SIG-M5 (cell line): Measurements from ENCODE around the gene PIH1D1.

Source experiments
- DNase-seq: peaks from one replicate; lab custom pipeline; 2025; lab: John Stamatoyannopoulos, UW

PIH1D1 gene

GRCh38 chr19:49434907-49435583, 16.6 kb downstream of the PIH1D1 start:
- no peak for DNase-seq

GRCh38 chr19:49433240-49433901, 18.2 kb downstream of the PIH1D1 start:
- DNase-seq = no peak

- DNase-seq = no peak
Observed at GRCh38 chr19:49432141-49433073, 19.2 kb downstream of the PIH1D1 start.

- no peak for DNase-seq
Observed at GRCh38 chr19:49431330-49431749, 20.3 kb downstream of the PIH1D1 start.

- no peak for DNase-seq
Observed at GRCh38 chr19:49430678-49431329, 20.8 kb downstream of the PIH1D1 start.

GRCh38 chr19:49430172-49430677, 21.4 kb downstream of the PIH1D1 start:
- DNase-seq = no peak

GRCh38 chr19:49428547-49429451, 22.8 kb downstream of the PIH1D1 start:
- DNase-seq = no peak

- DNase-seq = no peak
Observed at GRCh38 chr19:49427855-49428546, 23.6 kb downstream of the PIH1D1 start.

GRCh38 chr19:49427339-49427738, 24.3 kb downstream of the PIH1D1 start:
- DNase-seq = no peak

GRCh38 chr19:49425922-49426592, 25.6 kb downstream of the PIH1D1 start:
- no peak for DNase-seq

GRCh38 chr19:49425178-49425577, 26.4 kb downstream of the PIH1D1 start, which contains the start of gene GFY:
Gene GFY (plus strand): TSS chr19:49425388. CDS start chr19:49426431, 1,043 bp downstream.
- DNase-seq = no peak

- DNase-seq = no peak
Observed at GRCh38 chr19:49423985-49424303, 27.7 kb downstream of the PIH1D1 start.

- DNase-seq = no peak
Observed at GRCh38 chr19:49423071-49423984, 28.3 kb downstream of the PIH1D1 start, which contains the start of gene PTH2. Gene PTH2 (minus strand): TSS chr19:49423441. CDS start chr19:49423339, 102 bp downstream.

GRCh38 chr19:49422407-49423070, 29.1 kb downstream of the PIH1D1 start:
- no peak for DNase-seq

GRCh38 chr19:49421878-49422202, 29.8 kb downstream of the PIH1D1 start:
- no peak for DNase-seq

- DNase-seq = no peak
Observed at GRCh38 chr19:49421039-49421877, 30.4 kb downstream of the PIH1D1 start.

- DNase-seq = no peak
Observed at GRCh38 chr19:49420227-49420626, 31.4 kb downstream of the PIH1D1 start.
